HG02610 (cell line): ENCODE measurements around the gene UNC5C.

Source experiments
- ATAC-seq: cut with Tn5 transposase; IDR thresholded peaks from one replicate; pipeline ENCODE4 v1.9.1; 2021; ENCODE audit warnings: mild to moderate bottlenecking, moderate library complexity; ENCODE audit not compliant: unreplicated experiment

UNC5C gene

DNA sequence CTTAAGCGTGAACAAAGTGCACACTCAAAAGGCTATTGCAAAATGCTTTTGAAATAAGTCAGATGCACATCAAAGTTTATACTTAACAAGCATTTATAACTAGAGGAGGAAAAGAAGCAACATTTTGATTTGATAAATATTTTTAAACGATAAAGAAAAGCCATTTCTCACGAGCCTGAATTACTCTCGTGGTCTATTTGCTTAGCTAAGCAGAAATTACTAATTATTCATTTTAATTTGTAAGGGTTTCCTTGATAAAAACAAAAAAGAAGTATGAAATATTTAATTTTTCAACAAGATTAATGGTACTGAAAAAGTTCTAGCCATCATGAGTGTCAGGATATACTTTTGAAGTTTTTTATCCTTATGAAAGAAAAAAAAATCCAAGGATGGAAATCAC lies 78.2 kb downstream of the UNC5C start:
- no peak for ATAC-seq

DNA sequence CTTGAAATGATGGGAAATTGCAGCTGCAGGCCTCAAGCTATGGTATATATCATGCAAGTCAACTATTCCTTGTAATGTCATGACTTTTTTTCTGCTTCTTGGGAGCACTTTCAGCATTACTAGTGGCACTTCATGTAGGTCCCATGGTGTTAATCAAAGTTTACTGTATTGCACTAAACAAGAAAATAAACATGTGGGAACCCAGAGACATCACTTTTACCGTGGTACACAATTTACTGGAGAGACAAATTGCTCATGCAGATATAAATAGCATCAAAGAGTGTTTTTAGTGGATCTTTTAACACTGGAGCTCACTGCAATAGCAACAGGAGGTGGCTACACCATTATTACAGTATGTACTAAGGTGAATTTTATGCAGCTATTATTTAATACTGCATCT lies 79.2 kb downstream of the UNC5C start:
- no peak for ATAC-seq

DNA sequence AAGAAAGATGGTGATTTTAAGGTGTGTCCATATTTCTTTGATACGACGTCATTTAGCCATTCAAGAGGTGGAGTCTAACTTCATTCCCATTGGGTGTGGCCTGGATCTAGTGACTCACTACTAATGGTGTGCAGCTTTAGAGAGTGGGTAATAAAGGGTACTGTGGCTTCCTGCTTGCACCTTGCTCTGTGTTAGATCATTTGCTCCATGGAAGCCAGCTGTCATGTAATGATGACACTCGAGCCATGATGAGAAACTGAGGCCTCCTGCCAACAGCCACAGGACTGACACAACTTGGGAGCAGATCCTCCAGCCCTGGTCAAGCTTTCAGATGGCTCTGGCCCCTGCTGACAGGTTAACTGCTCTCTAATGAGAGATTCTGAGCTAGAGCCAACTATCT lies 82.0 kb downstream of the UNC5C start:
- no peak for ATAC-seq

GRCh38 chr4:95465010-95465409 lies 83.8 kb downstream of the UNC5C start:
- no peak for ATAC-seq

- no peak for ATAC-seq
These were observed 85.9 kb downstream of the UNC5C start for GRCh38 chr4:95462921-95463320.

DNA sequence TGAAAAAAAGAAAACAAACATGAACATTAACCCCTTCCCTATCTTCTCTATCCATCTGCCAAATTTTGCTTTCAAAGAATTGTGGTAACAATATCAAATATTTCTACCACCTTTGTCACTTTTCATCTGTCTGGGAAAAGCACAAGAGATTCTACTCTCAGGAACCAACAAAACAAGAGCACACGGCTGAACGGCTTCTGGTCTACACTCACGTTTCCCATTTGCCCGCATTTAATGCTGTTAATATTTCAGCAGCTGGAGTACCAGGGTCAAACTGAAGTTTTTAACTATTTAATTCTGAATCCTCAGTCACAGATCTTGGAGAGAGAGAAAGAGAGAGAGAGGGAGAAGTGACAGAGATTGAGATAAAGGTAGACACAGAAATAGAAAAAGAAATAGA lies 91.4 kb downstream of the UNC5C start:
- no peak for ATAC-seq

GRCh38 chr4:95450294-95450693 lies 98.5 kb downstream of the UNC5C start:
- ATAC-seq: no peak

GRCh38 chr4:95446173-95446572 lies 102.6 kb downstream of the UNC5C start:
- ATAC-seq: no peak

DNA sequence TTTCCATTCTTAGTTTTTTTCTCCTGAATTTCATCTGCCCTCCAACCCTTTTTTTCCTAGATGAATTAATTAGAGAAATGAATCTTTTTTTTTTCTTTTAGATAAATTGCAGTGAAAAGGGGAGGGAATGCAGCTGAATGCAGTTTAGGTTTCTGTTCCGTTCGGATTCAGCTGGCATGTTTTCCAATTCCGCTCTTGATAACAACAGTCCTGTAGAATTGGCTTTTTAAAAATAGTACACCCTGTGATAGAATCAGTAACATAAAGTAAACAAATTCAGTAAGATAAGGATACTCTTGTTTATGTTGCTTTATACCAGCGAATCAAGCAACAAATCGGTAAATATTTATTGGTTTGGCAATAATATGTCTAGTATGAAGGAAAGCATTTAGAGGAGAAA lies 103.5 kb downstream of the UNC5C start:
- ATAC-seq: no peak

GRCh38 chr4:95444812-95445211 lies 104.0 kb downstream of the UNC5C start:
- ATAC-seq: no peak

GRCh38 chr4:95439896-95440295 lies 108.9 kb downstream of the UNC5C start:
- no peak for ATAC-seq

DNA sequence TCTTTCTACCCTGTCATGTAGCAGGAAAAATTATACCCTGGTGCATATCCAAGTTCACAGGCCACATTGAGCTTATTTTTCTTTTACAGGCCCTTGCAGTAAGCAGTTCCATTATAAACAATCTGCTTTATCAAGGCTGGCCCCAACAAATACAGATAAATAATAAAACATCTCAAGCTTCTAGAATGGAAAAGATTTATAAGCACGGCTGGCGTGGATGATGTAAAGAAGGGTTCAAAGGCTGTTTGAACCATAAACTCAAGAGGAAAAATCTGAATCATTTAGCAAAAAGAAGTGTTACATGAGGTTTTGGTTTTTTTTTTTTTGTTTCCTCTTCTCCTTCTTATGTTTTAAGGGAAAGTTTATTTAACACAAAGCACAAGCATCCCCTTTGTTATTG lies 109.7 kb downstream of the UNC5C start:
- ATAC-seq: no peak

GRCh38 chr4:95432466-95432865 lies 116.3 kb downstream of the UNC5C start:
- no peak for ATAC-seq

GRCh38 chr4:95431678-95432077 lies 117.1 kb downstream of the UNC5C start:
- ATAC-seq: no peak

GRCh38 chr4:95429416-95429815 lies 119.4 kb downstream of the UNC5C start:
- no peak for ATAC-seq

DNA sequence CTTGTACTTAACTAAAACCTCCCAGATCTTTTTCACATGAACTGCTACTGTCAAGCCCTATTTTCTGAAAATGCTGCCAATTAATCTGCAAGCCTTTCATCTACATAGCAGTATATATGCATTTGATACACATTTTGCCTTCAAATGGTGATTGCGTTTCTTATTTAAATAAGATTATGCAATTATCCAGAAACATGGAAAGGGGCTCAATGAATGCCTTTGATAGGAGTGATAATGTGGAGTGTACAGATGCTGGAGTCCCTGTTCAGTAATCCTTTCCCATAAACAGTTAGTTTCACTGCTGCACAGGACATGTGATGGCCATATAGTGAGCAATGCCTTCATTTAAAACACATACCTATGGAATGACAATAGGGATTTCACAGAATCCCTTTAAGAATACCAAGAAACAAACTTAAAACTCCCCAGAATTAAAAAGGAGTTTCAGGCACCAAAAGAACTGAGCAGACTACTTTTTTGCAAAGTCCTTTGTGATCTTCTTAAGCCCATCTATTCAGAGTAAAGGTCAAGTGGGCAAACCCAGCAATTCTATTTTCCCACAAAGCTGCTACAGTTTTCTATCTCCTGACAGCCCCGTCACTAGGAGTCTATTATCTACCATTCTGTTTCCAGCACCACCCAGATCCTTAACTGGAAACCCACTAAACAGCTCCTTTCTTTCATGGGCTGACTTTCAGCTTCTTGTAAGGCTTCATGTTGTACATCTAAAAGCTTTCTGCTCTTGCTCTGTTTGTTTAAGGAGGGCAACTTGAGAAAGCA lies 120.3 kb downstream of the UNC5C start:
- ATAC-seq: no peak

DNA sequence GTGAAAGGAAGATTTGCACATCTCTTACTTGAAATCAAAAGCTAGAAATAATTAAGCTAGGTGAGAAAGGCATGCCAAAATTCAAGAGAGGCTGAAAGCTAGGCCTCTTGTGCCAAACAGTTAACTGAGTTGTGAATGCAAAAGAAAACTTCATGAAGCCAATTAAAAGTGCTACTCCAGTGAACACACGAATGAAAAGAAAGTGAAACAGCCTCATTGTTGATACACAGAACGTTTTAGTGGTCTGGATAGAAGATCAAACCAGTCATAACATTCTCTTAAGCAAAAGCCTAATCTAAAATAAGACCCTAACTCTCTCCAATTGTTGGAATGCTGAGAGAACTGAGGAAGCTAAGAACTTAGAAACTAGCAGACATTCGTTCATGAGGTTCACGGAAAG lies 122.3 kb downstream of the UNC5C start:
- no peak for ATAC-seq

GRCh38 chr4:95422436-95422835 lies 126.3 kb downstream of the UNC5C start:
- ATAC-seq: no peak

- ATAC-seq: no peak
These were observed 126.9 kb downstream of the UNC5C start for GRCh38 chr4:95421869-95422268.

DNA sequence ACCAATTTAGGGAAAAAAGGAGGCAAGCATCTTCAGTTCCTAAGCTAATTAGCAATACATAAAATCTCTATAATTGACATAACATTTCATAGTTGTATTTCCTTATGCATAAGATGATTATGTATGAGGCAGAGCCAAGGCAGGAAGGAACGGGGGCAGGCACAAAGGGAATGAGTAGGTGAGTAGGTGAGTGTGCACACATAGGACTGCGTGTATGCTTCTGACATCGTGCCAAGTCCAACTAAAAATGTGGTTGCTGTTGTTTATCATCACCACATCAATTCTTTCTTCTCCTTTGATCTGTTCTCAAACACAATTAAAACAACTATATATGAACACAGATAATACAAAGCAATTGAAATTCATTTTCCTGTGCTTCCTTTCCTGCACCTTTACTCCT lies 131.2 kb downstream of the UNC5C start:
- no peak for ATAC-seq

GRCh38 chr4:95415346-95415771 lies 133.4 kb downstream of the UNC5C start:
- ATAC-seq: no peak

- ATAC-seq: no peak
These were observed 137.2 kb downstream of the UNC5C start for GRCh38 chr4:95411371-95412088.
